ENCODE measurements around the gene DOCK1. TPM values are rescaled to one million over a fixed set of nuclear protein-coding genes. Genes with fewer than 3 reads are reported as not detected.
A peak's percentile ranks its signal among the peaks of the same experiment; 100 is the strongest.

Gene DOCK1
- total RNA-seq, 6 experiments from 2014 or later: 50.6 to 59.9 (median 54.7) TPM

GRCh38 chr10:126917375-126917774 lies 12.1 kb downstream of the DOCK1 start:
- Mint-ChIP-seq H3K36me3 (ENCODE audit: low read depth) (peaks cover 25% of the 10 kb centered on the region), H3K9me3 (no peaks in the 10 kb centered on the region), H3K4me3 (no peak overlapping the region), H3K27me3 (ENCODE audit: insufficient read depth) (no peaks in the 10 kb centered on the region; the same call in 1 of the 2 replicates), H3K27ac (no peak overlapping the region), H3K4me1 (ENCODE audit: low read depth) (peaks cover 13% of the 10 kb centered on the region)
- no peak for TF ChIP-seq CTCF (IDR thresholded peaks at IDR 0.05)
- no peak for DNase-seq

- Mint-ChIP-seq H3K4me1 (ENCODE audit: low read depth) (peaks cover 16% of the 10 kb centered on the region), H3K27ac (no peak overlapping the region), H3K4me3 (no peak overlapping the region), H3K27me3 (ENCODE audit: insufficient read depth) (no peaks in the 10 kb centered on the region; the same call in 1 of the 2 replicates), H3K9me3 (no peaks in the 10 kb centered on the region), H3K36me3 (ENCODE audit: low read depth) (peaks cover 24% of the 10 kb centered on the region)
- no peak for DNase-seq
- TF ChIP-seq CTCF (IDR thresholded peaks at IDR 0.05): no peak
Observed at GRCh38 chr10:126917975-126918908, 13.0 kb downstream of the DOCK1 start.

GRCh38 chr10:126919426-126919825 lies 14.2 kb downstream of the DOCK1 start:
- Mint-ChIP-seq H3K27ac (no peak overlapping the region), H3K4me3 (no peak overlapping the region)

GRCh38 chr10:126921162-126921561 lies 15.9 kb downstream of the DOCK1 start:
- no peaks in the 10 kb centered on the region; the same call in 1 of the 2 replicates for H3K27me3 Mint-ChIP-seq (ENCODE audit: insufficient read depth)
- no peak for DNase-seq
- H3K27ac Mint-ChIP-seq: peak overlapping the region; percentile 76; the same call in 1 of the 2 replicates
- TF ChIP-seq CTCF (IDR thresholded peaks at IDR 0.05): no peak
- H3K4me3 Mint-ChIP-seq: no peak overlapping the region
- H3K4me1 Mint-ChIP-seq (ENCODE audit: low read depth): peaks cover 33% of the 10 kb centered on the region
- no peaks in the 10 kb centered on the region for H3K9me3 Mint-ChIP-seq
- peaks cover 15% of the 10 kb centered on the region for H3K36me3 Mint-ChIP-seq (ENCODE audit: low read depth)

More at GRCh38 chr10:126919426-126919825, 14.2 kb downstream of the DOCK1 start:
- DNase-seq: no peak
- H3K36me3 Mint-ChIP-seq (ENCODE audit: low read depth): peaks cover 22% of the 10 kb centered on the region
- TF ChIP-seq CTCF (IDR thresholded peaks at IDR 0.05): no peak
- H3K9me3 Mint-ChIP-seq: no peaks in the 10 kb centered on the region
- H3K4me1 Mint-ChIP-seq (ENCODE audit: low read depth): peaks cover 17% of the 10 kb centered on the region
- H3K27me3 Mint-ChIP-seq (ENCODE audit: insufficient read depth): no peaks in the 10 kb centered on the region; the same call in 1 of the 2 replicates

- H3K27ac Mint-ChIP-seq: peak overlapping the region; percentile 76
- DNase-seq: peak; percentile 83
Observed at GRCh38 chr10:126921974-126922525, 16.8 kb downstream of the DOCK1 start.

More at GRCh38 chr10:126921974-126922525, 16.8 kb downstream of the DOCK1 start:
- H3K9me3 Mint-ChIP-seq: no peaks in the 10 kb centered on the region
- peaks cover 22% of the 10 kb centered on the region for H3K36me3 Mint-ChIP-seq (ENCODE audit: low read depth)
- peaks cover 33% of the 10 kb centered on the region for H3K4me1 Mint-ChIP-seq (ENCODE audit: low read depth)
- no peaks in the 10 kb centered on the region; the same call in none of the 2 replicates for H3K27me3 Mint-ChIP-seq (ENCODE audit: insufficient read depth)
- TF ChIP-seq CTCF (IDR thresholded peaks at IDR 0.05): no peak
- H3K4me3 Mint-ChIP-seq: peak overlapping the region; percentile 41

All from HFFc6 (cell line).